Measurements from ENCODE around the gene CAND2.

DNA sequence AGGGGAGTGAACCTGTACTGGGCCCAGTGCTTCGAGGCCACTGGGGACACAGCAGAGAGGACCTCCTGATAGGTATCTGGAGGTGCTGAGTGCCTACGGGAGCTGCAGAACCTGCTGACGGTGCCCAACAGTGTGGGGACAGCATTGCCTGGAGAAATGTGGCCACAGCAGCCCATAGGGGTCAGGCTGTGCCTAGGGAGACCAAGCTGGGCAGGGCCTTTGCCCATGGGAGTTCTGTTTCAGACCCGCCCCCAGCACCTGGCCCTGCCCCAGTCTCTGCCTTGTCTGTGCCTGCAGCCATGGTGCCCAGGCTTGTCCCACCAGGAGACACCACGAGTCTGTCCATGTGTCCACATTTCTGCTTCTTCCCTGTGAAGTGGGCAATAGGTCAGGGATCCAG is 60.1 kb downstream of the CAND2 start:
- no peak for TF ChIP-seq POLR2AphosphoS5 (IDR thresholded peaks at IDR 0.05; ENCODE audit: low read depth, low read length)
- TF ChIP-seq POLR2A (IDR thresholded peaks at IDR 0.05; ENCODE audit: low read depth, low read length), result no peak
- no peak for TF ChIP-seq TAF1 (IDR thresholded peaks at IDR 0.05; ENCODE audit: borderline replicate concordance, low read depth, low read length)

Measured in GM12892 (cell line).